ENCODE data around the gene B4GALT2. TPM values are rescaled to one million over a fixed set of nuclear protein-coding genes. Genes with fewer than 3 reads are reported as not detected.

B4GALT2 gene
- total and polyA plus RNA-seq, 10 of the 15 experiments (the other 5 are each of a cell fraction or from before 2014, with no cell fraction given), result 0.98 to 61.0 (median 23.4) TPM

DNA sequence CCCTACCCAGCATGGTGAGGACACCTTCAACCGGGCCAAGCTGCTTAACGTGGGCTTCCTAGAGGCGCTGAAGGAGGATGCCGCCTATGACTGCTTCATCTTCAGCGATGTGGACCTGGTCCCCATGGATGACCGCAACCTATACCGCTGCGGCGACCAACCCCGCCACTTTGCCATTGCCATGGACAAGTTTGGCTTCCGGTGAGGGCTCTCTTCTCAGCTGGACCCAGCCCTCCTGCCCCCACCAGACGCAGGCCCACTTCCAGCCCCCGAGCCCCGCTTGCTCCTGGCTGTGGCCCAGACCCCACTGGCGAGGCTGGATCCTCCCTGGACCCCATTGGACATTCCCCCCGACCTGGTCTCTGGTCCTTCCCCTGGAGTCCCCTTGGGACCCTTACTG, 5.8 kb downstream of the B4GALT2 start:
- DNase-seq (ENCODE audit: low read depth, low spot score), result no peak
- RAD21 ChIA-PET (ENCODE audit: unreplicated experiment), result no interaction called here
- peaks cover 0 to 4% of the 10 kb centered on the region in 2 experiments; a peak in 3 of 4 replicates for H3K36me3 ChIP-seq (ENCODE audit: control insufficient read depth in 2 of 2, insufficient read depth in 2 of 2, low read length in 1 of 2)
- SMC1A ChIA-PET (ENCODE audit: uncharacterized antibody, unreplicated experiment), result no interaction called here
- H2AFZ ChIP-seq (ENCODE audit: control insufficient read depth, low read depth, low read length), result no peak overlapping the region
- in situ Hi-C loops (cut with MboI), result no loop called here
- CTCF ChIA-PET, result no interaction called here
- no peak for FAIRE-seq
- no peak overlapping the region for H3K27ac ChIP-seq (ENCODE audit: control insufficient read depth, insufficient read depth)
- intact Hi-C loops (cut with micrococcal nuclease; ENCODE audit: unreplicated experiment), result no loop called here
- WGBS (ENCODE audit: insufficient coverage, insufficient replicate concordance, low lambda C conversion rate, missing lambda C conversion rate), result 88% methylated on average over 16 of the region's 16 CpGs
- no peak overlapping the region for H3K9ac ChIP-seq (ENCODE audit: control insufficient read depth, insufficient read depth, low read length)
- no TSS peak for BruUV-seq (replicated peaks)
- H3K79me2 ChIP-seq (ENCODE audit: control insufficient read depth, insufficient read depth, low read length), result peaks cover 9% of the 10 kb centered on the region
- no peak overlapping the region for H3K4me2 ChIP-seq (ENCODE audit: control insufficient read depth, insufficient read depth)
- no peak for ATAC-seq
- H3K4me1 ChIP-seq (ENCODE audit: control insufficient read depth, insufficient read depth, low read length), result peaks cover 8% of the 10 kb centered on the region
- POLR2A ChIA-PET, result no interaction called here
- no peaks in the 10 kb centered on the region for H3K27me3 ChIP-seq (replicated peaks in 1 of 2; ENCODE audit: control insufficient read depth in 2 of 2, insufficient read depth in 2 of 2, low read length in 1 of 2)
- H3K9me3 ChIP-seq (replicated peaks; ENCODE audit: control insufficient read depth, insufficient read depth, low read length), result no peaks in the 10 kb centered on the region
- H4K20me1 ChIP-seq (ENCODE audit: control insufficient read depth, insufficient read depth), result no peaks in the 10 kb centered on the region
- no peak overlapping the region for H3K4me3 ChIP-seq
- TF ChIP-seq NFYB (IDR thresholded peaks at IDR 0.05; ENCODE audit: insufficient read depth, low read depth, low read length) (no peak), NKRF (conservative IDR thresholded peaks at IDR 0.05) (no peak), REST (IDR thresholded peaks at IDR 0.05; ENCODE audit: low read depth, low read length) (no peak), MYB (IDR thresholded peaks at IDR 0.05; ENCODE audit: borderline replicate concordance, low read depth, low read length) (no peak), RB1 (IDR thresholded peaks at IDR 0.05; ENCODE audit: borderline replicate concordance) (no peak), ZNF207 (IDR thresholded peaks at IDR 0.05; ENCODE audit: borderline replicate concordance) (no peak), TAF1 (IDR thresholded peaks at IDR 0.05; ENCODE audit: borderline replicate concordance, low read depth, low read length) (no peak), SPI1 (IDR thresholded peaks at IDR 0.05; ENCODE audit: borderline replicate concordance, insufficient read depth, low read depth, low read length) (no peak), SIX5 (IDR thresholded peaks at IDR 0.05; ENCODE audit: low read depth, low read length, severe bottlenecking) (no peak), FOS (IDR thresholded peaks at IDR 0.05; ENCODE audit: borderline replicate concordance, extremely low read depth, insufficient read length) (no peak), HDAC6 (IDR thresholded peaks at IDR 0.05; ENCODE audit: unreplicated experiment) (no peak)
- TF ChIP-seq, protein P1, sequence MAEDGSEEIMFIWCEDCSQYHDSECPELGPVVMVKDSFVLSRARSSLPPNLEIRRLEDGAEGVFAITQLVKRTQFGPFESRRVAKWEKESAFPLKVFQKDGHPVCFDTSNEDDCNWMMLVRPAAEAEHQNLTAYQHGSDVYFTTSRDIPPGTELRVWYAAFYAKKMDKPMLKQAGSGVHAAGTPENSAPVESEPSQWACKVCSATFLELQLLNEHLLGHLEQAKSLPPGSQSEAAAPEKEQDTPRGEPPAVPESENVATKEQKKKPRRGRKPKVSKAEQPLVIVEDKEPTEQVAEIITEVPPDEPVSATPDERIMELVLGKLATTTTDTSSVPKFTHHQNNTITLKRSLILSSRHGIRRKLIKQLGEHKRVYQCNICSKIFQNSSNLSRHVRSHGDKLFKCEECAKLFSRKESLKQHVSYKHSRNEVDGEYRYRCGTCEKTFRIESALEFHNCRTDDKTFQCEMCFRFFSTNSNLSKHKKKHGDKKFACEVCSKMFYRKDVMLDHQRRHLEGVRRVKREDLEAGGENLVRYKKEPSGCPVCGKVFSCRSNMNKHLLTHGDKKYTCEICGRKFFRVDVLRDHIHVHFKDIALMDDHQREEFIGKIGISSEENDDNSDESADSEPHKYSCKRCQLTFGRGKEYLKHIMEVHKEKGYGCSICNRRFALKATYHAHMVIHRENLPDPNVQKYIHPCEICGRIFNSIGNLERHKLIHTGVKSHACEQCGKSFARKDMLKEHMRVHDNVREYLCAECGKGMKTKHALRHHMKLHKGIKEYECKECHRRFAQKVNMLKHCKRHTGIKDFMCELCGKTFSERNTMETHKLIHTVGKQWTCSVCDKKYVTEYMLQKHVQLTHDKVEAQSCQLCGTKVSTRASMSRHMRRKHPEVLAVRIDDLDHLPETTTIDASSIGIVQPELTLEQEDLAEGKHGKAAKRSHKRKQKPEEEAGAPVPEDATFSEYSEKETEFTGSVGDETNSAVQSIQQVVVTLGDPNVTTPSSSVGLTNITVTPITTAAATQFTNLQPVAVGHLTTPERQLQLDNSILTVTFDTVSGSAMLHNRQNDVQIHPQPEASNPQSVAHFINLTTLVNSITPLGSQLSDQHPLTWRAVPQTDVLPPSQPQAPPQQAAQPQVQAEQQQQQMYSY (CRISPR knock-in tag; IDR thresholded peaks at IDR 0.05), result no peak
- TF ChIP-seq, protein P2, sequence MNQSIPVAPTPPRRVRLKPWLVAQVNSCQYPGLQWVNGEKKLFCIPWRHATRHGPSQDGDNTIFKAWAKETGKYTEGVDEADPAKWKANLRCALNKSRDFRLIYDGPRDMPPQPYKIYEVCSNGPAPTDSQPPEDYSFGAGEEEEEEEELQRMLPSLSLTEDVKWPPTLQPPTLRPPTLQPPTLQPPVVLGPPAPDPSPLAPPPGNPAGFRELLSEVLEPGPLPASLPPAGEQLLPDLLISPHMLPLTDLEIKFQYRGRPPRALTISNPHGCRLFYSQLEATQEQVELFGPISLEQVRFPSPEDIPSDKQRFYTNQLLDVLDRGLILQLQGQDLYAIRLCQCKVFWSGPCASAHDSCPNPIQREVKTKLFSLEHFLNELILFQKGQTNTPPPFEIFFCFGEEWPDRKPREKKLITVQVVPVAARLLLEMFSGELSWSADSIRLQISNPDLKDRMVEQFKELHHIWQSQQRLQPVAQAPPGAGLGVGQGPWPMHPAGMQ (IDR thresholded peaks at IDR 0.05; ENCODE audit: borderline replicate concordance), result no peak

All from GM12878 (cell line).